DMS114 treated with DMSO at 0.1 percent for 48 hours (cell line): ENCODE data around the gene ANKUB1.

Experiments
- DNase-seq: peaks from one replicate; lab custom pipeline; 2025; ENCODE audit not compliant: unreplicated experiment; lab: John Stamatoyannopoulos, UW

Gene ANKUB1

GRCh38 chr3:149764302-149764701 lies 28.1 kb downstream of the ANKUB1 start:
- DNase-seq = no peak

GRCh38 chr3:149763565-149764195 lies 28.7 kb downstream of the ANKUB1 start:
- no peak for DNase-seq

- no peak for DNase-seq
These were observed 38.6 kb downstream of the ANKUB1 start for GRCh38 chr3:149753717-149754116.

GRCh38 chr3:149752788-149753136 lies 39.6 kb downstream of the ANKUB1 start:
- no peak for DNase-seq

GRCh38 chr3:149752051-149752787 lies 40.1 kb downstream of the ANKUB1 start, which contains the start of gene COMMD2:
Gene COMMD2 (minus strand): TSS chr3:149752489. CDS start chr3:149752444, 45 bp downstream.
- peak; percentile 66 for DNase-seq

GRCh38 chr3:149751551-149751950 lies 40.8 kb downstream of the ANKUB1 start:
- DNase-seq = no peak

- DNase-seq = no peak
These were observed 47.7 kb downstream of the ANKUB1 start for GRCh38 chr3:149744606-149745005.

- DNase-seq = no peak
These were observed 48.2 kb downstream of the ANKUB1 start for GRCh38 chr3:149744151-149744550.

GRCh38 chr3:149739396-149739795 lies 53.0 kb downstream of the ANKUB1 start:
- no peak for DNase-seq

GRCh38 chr3:149738876-149739275 lies 53.5 kb downstream of the ANKUB1 start:
- no peak for DNase-seq

- DNase-seq = no peak
These were observed 55.5 kb downstream of the ANKUB1 start for GRCh38 chr3:149736953-149737205.

GRCh38 chr3:149736175-149736952 lies 56.0 kb downstream of the ANKUB1 start:
- no peak for DNase-seq

GRCh38 chr3:149732234-149732633 lies 60.1 kb downstream of the ANKUB1 start:
- DNase-seq = no peak

GRCh38 chr3:149727656-149728055 lies 64.7 kb downstream of the ANKUB1 start:
- no peak for DNase-seq

- no peak for DNase-seq
These were observed 65.5 kb downstream of the ANKUB1 start for GRCh38 chr3:149726716-149727407.

GRCh38 chr3:149723781-149724180 lies 68.6 kb downstream of the ANKUB1 start:
- no peak for DNase-seq

- DNase-seq = no peak
These were observed 71.4 kb downstream of the ANKUB1 start for GRCh38 chr3:149720918-149721317.

- peak; percentile 39 for DNase-seq
These were observed 74.8 kb downstream of the ANKUB1 start for GRCh38 chr3:149717391-149718056.

GRCh38 chr3:149716984-149717383 lies 75.4 kb downstream of the ANKUB1 start:
- no peak for DNase-seq

- no peak for DNase-seq
These were observed 77.1 kb downstream of the ANKUB1 start for GRCh38 chr3:149715247-149715646.
